ENCODE data around the gene HOXA11.

- no peak for TF ChIP-seq CTCF (IDR thresholded peaks at IDR 0.05)
- no peak for TF ChIP-seq POLR2A (IDR thresholded peaks at IDR 0.05)
These were observed 35.0 kb downstream of the HOXA11 start for GRCh38 chr7:27149842-27150567.
